Activated CD8-positive, alpha-beta memory T cell treated with anti-CD3 and anti-CD28 coated beads, Interleukin-2, amount 50 U/mL, for 1 hour (primary cell): ENCODE measurements around the gene CMYA5.
"Not testable (repeated sequence)": the region's sequence is repeated elsewhere in the genome, so short reads cannot be mapped to it uniquely, and the experiment has no call there.

Experiments used
- DNase-seq: peaks from one replicate; pipeline ENCODE4 v3.0.0-alpha.2; 2020; ENCODE audit errors: extremely low read depth

Gene CMYA5

GRCh38 chr5:79746642-79747569, 57.3 kb downstream of the CMYA5 start:
- DNase-seq, result no peak

GRCh38 chr5:79750611-79751510, 61.2 kb downstream of the CMYA5 start:
- DNase-seq, result no peak

DNA sequence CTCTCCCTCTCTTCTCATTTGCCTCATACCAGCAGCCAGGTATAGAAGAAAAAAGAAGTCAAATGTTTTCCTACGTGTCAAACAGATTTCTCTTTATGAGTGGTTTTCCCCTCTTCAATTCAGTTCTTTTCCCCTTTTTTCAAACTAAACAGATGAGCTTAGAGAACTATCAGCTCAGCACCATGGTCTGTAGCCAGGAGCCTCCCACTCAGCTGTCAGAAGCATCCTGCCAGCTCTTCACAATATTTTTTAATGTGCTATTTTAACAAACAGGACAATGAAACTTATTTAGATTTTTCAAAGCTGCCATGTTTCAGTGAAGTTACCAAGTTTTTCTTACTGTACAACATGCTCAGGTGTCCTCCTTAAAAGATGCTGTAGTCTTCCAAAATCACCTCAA, 63.5 kb downstream of the CMYA5 start:
- DNase-seq, result no peak

DNA sequence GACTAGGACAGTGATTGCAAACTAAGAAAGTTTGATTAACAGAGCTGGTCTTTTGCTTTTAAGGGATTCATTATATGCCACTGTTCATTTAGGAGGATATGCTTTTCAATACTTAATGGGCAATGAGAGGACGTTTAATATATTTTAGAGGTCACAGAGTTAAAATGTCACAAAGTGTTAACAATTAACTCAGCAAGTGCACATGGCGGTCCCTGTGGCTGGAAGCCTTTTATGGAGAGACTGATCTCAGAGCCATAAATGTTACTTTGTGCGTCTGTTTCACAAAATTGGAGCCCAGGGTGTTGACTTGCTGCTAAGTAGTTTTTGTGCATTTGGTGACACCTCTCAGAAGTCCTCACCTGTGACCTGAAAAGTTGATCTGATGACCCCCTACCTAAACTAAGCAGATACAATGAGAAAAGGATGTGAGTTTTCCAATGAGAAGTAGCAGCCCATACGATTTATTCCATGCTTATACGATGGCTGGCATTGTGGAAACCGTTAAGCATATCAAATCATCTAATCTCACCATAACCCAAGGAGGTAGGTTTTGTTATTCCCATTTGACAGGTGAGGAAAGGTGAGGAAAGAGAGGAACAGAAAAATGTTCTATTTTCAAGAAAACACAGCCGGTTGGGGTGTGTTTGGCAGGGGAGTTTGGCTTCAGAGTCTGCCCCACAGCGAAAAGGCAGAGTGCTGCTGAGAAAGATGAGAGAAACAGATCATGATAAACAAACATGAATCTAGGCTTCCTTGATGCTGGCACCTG, 64.4 kb downstream of the CMYA5 start:
- DNase-seq, result no peak

DNA sequence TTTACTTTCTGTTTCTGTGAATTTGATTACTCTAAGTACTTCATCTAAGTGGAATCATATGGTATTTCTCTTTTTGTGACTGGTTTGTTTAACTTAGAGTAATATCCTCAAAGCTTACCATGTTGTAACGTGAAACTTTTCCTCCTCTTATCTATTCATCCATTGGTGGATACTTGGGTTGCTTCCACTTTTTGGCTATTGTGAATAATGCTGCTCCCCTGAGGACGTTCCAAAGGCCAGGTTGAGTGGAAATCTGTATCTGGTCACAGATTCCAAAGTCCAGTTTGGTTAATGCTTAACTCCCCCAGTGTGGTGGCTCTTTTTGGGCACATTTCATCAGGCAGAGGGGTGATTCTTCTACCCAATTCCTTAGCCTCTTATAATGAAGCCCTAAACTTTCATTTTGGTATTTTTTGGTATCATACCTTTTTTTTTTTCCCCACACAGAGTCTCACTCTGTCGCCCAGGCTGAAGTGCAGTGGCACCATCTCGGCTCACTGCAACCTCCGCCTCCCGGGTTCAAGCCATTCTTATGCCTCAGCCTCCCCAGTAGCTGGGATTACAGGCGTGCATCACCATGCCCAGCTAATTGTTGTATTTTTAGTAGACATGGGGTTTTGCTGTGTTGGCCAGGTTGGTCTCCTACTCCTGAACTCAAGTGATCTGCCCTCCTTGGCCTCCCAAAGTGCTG, 65.4 kb downstream of the CMYA5 start:
- no peak for DNase-seq

DNA sequence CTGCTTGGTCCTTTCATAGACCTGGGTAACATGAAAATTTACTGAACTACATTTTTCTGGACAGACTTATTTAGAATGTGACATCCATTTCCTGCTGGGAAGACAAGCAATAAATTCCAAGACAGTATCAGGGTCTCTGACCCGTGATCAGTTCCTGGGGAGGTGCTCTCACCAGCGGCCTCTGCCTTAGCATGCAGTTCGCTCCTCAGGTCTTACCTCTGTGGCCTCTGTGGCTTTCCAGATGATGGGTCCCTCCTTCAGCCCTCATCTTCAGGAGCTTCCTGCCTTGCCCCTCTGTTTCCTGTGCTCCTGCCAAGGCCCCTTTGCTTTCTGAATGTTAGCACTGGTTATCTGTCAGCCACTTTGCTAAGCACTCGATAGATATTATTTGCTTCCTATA, 66.4 kb downstream of the CMYA5 start:
- no peak for DNase-seq

DNA sequence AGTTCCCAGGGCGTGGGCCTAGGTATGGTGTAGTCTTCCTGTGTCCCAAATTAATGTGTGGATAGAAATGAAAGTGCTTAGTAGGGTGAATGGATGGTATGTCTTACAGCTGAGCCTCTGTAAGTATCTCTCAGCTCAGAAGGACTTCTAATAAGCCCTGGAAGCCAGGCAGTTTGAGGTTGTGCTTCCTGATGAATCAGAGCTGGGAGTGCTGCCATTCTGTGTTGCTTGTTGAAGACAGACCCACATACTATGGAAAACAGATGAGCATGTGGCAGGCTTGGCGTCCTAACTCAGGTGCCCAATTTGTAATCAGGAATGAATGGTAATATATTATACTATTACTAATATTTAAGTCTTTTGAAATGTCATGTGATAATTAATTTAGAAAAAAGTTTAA, 69.8 kb downstream of the CMYA5 start:
- DNase-seq, result no peak

GRCh38 chr5:79759848-79760247, 70.2 kb downstream of the CMYA5 start:
- DNase-seq, result no peak

DNA sequence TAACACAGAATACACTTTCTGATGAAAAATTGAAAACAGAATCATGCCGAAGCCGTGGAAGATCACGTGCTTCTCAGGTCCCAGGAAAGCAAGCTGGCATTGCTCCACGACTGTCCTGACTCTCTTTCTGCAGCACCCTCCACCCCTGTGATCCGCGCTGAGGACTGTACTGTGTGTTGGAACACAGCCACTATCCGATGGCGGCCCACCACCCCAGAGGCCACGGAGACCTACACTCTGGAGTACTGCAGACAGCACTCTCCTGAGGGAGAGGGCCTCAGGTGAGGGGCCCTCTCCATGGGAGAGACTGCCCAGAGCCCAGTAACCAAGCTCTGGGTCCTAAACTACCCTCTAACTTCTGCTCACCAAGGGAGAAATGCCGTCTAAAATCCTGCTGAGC, 73.3 kb downstream of the CMYA5 start:
- DNase-seq, result no peak

DNA sequence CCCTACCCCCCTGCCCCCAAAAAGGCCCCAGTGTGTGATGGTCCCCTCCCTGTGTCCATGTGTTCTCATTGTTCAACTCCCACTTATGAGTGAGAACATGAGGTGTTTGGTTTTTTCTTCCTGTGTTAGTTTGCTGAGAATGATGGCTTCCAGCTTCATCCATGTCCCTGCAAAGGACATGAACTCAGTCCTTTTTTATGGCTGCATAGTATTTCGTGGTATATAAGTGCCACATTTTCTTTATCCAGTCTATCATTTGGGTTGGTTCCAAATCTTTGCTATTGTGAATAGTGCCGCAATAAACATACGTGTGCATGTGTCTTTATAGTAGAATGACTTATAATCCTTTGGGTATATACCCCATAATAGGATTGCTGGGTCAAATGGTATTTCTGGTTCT, 74.5 kb downstream of the CMYA5 start:
- DNase-seq, result not testable (repeated sequence)

- no peak for DNase-seq
Observed at GRCh38 chr5:79771387-79771786, 81.8 kb downstream of the CMYA5 start.

- no peak for DNase-seq
Observed at GRCh38 chr5:79772651-79773050, 83.0 kb downstream of the CMYA5 start.

DNA sequence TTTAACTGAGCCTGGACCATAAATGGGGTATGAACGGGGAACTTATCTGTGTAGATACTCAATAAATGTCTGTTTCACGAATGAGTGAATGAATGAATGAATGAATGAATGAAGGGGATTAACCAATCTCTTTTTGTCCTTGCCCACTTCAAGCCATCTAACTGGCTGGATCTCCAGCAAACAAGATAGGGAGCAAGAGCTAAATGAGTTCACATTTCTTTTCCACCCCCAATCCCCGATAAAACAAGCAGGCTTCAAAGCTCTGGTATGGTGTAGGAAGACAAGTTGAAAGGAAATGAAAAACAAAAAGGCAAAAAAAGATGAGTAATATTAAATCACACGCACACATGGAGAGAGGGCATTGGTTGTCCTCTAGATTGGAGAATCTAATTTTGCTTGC, 84.0 kb downstream of the CMYA5 start:
- no peak for DNase-seq

DNA sequence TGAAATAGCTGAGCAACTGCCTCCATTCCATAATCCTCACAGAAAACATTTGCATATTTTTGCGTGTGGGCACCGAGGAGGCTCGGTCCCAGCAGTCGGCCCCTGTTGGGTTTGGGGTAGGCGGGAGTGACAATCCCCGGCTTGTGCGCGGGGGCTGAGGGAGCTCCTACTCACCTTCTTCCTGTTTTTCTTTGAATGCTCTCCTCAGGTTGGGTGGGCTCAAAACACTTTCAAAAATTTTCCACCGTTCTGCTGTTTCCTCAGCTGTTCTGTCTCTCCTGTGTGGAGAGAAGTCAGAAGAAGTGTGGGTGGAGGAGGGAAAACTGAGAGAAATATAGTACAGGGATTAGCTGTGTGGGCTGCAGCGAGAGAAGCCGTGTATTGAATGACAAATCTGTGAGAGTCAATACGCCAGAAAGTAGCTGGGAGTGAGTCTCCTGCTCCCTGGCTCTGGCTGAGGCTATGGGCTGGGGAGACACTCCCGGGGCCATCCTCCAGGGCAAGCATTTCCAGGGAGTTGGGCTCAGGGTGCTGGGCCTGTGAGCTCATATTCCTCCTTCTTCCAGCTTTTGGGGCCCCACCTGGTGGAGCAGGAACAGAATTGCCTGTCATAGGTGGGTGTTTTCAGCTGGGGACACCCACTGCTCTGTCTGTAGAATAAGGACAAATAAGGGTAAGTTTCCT, 84.7 kb downstream of the CMYA5 start:
- no peak for DNase-seq

DNA sequence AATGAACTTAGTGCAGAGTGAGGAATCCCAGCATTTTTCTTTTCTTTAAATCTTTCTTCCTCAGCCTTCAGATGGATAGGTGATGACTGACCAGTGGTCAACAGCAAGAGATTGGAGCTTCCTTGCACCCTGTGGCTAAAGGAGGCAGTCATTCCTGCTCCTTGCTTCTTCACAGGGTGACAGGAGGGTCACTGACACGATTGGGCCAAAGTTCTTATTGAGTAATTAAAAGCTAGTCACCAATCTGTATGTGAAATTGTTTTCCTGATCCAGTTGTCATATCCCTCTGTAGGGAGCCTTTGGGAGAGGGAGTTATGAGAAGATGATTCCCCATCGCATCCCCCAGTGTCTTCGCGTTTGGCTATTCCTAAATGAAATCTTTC, 85.2 kb downstream of the CMYA5 start:
- DNase-seq, result no peak

DNA sequence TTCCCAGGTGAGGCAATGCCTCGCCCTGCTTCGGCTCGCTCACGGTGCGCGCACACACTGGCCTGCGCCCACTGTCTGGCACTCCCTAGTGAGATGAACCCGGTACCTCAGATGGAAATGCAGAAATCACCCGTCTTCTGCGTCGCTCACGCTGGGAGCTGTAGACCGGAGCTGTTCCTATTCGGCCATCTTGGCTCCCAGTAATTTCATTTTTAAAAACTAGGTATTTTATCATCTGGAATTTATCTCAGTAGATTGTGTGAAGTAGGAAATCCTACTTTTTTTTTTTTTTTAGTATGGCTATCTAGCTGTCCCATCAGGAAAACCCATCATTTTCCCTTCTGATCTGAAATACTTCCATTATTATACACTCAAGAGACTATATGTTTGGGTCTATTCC, 95.1 kb downstream of the CMYA5 start:
- DNase-seq, result not testable (repeated sequence)

- DNase-seq, result no peak
Observed at GRCh38 chr5:79785983-79786382, 96.3 kb downstream of the CMYA5 start.

DNA sequence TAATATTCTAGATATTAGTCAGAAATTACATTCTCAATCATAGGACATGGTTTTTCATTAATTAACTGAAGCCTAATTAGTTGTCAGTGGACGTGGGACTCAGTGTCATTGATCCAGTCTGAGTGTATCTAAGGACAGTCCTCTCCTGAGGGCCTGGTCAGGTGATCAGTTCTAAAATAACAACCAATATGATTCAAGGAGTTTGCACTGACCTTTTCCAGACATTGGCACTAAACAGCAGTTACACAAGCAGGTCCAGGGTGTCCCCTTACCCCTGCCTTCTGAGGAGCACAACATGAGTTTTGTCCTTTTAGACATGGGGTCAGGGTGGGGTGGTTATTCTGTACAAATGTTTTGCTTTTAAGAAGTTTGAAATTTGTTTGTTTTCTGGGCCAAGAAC, 97.8 kb downstream of the CMYA5 start:
- DNase-seq, result no peak

DNA sequence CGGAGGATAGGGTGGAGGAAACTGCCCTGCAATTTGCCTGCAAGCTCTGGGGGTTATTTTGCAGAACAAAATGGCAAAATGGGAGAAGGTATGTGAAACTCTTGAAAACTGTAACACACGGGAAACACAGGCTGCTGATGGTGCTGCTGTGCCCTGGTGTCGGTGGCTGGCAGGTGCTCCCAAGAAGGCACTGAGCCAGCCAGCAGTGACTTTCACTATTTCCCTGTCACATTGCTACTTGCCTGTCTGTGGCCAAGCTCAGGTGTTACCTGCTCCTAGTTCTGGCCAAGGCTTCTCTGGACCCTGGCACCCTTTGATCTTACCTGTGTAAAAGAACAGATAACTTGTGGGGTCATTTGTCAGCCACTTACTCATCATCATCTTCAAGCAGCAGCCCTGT, 102.2 kb downstream of the CMYA5 start:
- DNase-seq, result no peak

GRCh38 chr5:79792463-79792862, 102.8 kb downstream of the CMYA5 start:
- no peak for DNase-seq

DNA sequence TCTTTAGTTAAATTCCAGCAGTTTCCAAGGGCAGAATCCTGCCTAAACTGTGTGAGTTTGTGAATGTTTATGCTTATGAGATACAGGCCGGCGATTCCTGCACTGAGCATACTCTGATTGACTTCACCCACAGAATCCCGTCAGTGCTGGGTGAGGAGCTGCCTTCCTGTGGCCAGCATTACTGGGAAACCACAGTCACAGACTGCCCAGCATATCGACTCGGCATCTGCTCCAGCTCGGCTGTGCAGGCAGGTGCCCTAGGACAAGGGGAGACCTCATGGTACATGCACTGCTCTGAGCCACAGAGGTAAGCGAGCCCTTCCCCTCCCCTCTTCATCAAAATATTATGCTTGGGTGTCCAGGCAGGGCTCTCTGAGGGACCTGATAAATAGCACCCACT, 103.7 kb downstream of the CMYA5 start:
- no peak for DNase-seq
